GM18861 (cell line): ENCODE measurements around the gene S100A7.

Source experiments
- ATAC-seq: cut with Tn5 transposase; IDR thresholded peaks from one replicate; pipeline ENCODE4 v1.9.1; 2021; ENCODE audit not compliant: unreplicated experiment

S100A7 gene

GRCh38 chr1:153460551-153460950 lies at the start of gene S100A7:
Gene S100A7 (minus strand): TSS chr1:153460651. CDS start chr1:153459013, 1,638 bp downstream.
- no peak for ATAC-seq

- ATAC-seq: no peak
These were observed 49.4 kb upstream of the S100A7 start for GRCh38 chr1:153509729-153510354.

DNA sequence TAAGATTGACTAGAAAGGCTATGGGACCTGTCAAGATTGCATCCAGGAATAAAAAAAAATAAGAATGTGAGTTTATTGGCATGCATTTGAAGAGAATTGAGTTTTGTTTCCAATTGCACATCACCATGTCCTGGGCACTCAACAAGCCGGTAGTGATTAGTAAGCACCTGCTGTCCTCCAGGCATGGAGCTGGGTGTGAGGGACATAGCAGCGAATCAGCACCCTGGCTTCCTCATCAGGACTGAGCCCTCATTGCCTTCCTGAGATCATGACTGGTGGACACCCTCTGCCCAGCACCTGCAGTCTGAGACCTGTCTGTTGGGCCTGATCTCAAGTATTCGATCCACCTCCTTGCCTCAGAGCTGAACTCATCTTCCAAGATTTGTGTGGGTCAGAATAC lies 48.6 kb upstream of the S100A7 start:
- ATAC-seq: no peak

DNA sequence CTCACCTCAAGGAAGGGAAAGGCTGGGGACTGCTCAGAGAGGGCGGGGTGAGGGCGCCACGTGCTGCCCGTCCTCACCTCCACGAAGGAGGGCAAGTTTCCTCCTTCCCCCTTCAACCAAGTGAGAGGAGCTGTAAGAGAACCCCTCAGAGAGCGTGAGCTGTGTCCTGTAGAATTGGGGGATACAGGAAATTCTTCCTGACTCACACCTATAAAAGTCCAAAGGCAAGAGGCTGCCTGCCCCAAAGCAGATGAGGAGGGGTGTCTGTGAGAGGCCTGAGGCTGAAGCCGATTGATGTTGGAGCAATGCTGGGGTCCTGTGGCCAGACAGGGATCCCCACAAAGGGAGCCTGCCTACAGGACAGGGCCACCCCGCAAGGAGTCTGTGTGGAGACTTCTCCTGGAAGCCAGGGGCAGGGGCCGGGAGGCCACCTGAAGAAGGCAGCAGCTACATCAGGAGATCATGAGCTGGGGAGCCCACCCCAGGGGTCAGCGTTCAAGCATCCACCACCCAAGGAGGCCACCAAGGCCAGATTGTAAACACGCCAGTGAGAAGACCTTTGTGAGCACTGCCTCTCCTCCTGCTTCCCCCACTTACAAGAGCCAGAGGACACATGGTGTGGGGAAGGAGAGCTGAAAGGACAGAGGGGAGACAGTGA lies 47.6 kb upstream of the S100A7 start:
- ATAC-seq: no peak

GRCh38 chr1:153506831-153507413 lies 46.5 kb upstream of the S100A7 start:
- no peak for ATAC-seq

GRCh38 chr1:153506386-153506785 lies 45.9 kb upstream of the S100A7 start:
- no peak for ATAC-seq

- no peak for ATAC-seq
These were observed 45.1 kb upstream of the S100A7 start for GRCh38 chr1:153505576-153505975.

DNA sequence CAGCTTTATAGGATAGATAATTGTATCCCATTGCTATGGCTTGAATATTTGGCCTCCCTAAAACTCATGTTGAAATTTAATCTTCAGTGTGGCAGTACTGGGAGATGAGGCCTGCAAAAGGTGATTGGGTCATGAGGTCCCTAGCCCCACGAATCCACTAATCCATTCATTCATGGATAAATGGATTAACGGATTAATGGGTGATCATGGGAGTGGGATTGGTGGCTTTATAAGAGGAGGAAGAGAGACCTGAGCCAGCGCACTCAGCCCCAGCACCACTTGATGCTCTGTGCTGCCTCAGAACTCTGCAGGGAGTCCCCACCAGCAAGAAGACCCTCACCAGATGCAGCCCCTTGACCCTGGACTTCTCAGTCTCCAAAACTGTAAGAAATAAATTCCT lies 43.3 kb upstream of the S100A7 start:
- no peak for ATAC-seq

- ATAC-seq: no peak
These were observed 38.3 kb upstream of the S100A7 start for GRCh38 chr1:153498746-153499145.

GRCh38 chr1:153495536-153495935 lies 35.1 kb upstream of the S100A7 start:
- ATAC-seq: no peak

DNA sequence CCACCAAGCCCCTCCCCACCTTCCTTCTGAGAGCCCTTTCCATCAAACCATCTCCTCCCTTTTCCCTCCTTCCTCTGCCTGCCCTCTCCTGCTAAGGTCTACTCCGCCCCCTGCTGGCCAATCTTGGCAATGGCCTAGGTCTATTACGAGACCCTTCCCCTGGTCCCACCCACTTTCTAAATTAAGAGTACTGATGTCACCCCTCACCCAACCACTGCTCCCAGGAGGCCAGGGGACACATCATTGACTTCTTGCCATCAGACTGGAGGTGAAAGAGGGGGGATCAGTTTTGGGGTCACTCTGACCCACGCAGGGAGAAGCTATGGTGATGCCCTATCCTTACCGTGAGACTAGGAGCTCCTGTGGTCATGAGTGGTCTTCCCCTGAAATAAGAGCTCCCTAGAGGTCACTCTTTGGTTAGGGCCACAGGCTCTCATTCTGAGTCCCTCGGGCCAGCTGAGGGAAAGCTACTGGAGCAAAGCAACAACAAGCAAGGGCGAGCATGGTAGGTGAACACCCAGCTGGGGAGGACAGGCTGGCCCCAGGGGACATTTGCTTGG lies 34.6 kb upstream of the S100A7 start:
- no peak for ATAC-seq

DNA sequence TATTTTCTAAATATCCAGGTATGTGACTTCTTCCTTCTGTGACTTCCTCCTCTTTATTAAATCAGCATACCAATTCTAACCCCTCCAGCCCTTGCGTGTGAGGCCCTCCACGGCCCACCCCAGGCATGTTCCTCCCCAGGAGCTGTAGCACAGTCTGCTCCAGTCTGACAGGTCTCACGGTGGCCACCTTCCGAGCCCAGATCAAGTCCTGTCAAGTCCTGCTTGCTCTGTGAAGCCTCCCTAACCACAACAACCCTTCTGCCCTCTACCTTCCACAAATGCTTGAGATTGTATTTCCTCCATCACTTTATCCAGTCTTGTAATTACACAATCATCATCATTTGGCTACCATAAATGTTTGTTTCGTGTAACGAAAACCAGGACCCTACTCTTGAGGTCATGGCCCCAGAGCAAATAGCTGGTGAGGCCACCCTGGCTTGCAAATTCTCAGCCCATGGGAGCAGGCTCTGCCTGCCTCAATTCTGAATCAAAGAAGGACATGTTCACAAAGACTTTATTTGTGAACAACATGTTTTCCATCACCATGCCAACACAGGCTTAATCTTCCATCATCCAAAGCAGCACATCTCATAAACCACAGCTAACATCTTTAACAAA lies 33.0 kb upstream of the S100A7 start:
- no peak for ATAC-seq

DNA sequence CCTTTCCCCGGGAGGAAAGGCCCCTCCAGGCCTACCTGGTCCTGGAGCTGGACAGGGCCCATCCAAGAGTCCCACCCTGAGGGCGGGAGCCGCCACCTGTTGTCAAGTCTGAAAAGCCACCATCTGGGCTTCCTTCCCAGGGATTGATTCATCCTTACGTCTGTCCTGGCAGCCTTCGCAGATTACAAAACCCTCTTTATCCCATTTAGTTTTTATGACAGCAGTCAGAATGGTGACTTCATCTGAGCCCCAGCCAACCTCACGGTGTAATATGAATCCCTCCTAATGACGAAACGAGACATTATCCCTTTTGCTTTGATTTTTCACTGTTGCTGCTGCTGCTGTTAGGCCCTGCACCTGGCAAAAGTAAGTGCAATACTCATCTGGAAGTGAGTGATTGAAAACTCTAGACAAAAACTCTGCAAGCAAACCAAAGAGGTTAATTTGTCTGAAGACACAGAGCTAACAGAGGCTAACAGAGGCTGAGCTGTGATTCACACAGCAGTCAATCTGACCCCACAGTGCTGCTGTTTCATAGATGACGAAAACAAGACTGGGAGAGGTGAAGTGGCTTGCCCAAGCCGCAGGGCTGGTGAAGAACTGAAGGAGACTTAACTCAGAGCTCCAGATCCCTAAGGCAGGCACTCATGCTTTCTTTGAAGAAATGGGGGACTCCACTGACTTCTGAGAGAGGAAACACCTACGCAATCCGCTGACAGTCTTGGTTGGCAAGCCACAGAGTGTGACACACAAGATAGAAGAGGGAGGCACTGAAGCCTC lies 30.0 kb upstream of the S100A7 start:
- no peak for ATAC-seq

DNA sequence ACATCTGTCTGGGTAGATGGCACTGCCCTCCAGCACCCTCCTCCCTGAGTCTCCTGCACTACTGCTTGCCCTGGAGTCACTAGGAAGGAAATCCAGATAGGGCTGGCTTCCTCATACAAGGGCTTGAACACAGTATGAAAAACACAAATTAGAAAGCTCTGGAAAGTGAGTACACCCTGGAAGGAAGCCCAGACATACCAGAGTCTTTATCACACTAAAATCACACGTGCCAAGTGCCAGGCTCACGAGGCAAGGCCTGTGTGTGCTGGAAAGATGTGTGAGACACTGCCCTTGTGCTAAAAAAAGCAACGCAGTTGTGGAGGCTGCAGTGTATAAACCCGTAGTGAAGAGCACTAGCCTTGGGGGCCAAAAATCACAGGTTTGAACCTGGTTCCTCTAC lies 28.3 kb upstream of the S100A7 start:
- ATAC-seq: no peak

GRCh38 chr1:153487707-153488106 lies 27.3 kb upstream of the S100A7 start:
- ATAC-seq: no peak

GRCh38 chr1:153485863-153486262 lies 25.4 kb upstream of the S100A7 start:
- ATAC-seq: no peak

- ATAC-seq: no peak
These were observed 23.3 kb upstream of the S100A7 start for GRCh38 chr1:153483776-153484175.

- ATAC-seq: no peak
These were observed 20.7 kb upstream of the S100A7 start for GRCh38 chr1:153481124-153481523.

GRCh38 chr1:153478692-153479618 lies 18.5 kb upstream of the S100A7 start:
- no peak for ATAC-seq
